OCI-LY1 (cell line): ENCODE results near the gene ALLC.

Experiments
- CTCF ChIP-seq: fragments of 200-600 bp; sonication (generic), shearing (Covaris generic); IDR thresholded peaks from 2 replicates; pipeline ENCODE4 v1.5.1; 2017; ENCODE audit warnings: mild to moderate bottlenecking, antibody characterized with exemption, low read length, moderate library complexity, mixed read lengths
- EZH2 ChIP-seq: fragments of 200-600 bp; sonication (generic), shearing (Covaris generic); IDR thresholded peaks from 2 replicates; pipeline ENCODE4 v1.8.0; 2017; ENCODE audit warnings: borderline replicate concordance, mixed run types, mild to moderate bottlenecking, antibody characterized with exemption, low read length, moderate library complexity, mixed read lengths

DNA sequence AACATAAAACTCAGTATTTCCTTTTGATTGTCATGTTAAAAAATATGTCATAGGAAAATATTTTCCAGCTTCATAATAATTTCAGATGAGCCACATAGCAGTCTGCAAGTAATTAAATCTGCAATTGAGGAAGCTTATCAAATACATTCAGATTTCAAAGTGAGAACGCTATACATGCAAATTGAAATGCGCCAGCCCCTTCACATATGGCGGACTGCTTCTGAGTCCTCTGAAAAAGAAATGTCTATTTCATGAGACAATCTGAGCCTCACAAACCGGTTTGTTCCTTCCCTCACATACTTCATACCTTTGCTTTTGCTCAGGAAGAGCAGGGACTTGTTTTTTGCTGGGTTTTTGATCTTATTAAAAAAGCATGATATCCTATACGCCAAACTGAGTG lies 43.1 kb downstream of the ALLC start:
- TF ChIP-seq CTCF (no peak), EZH2 (no peak)
